ENCODE data around the gene SLC38A10.

GRCh38 chr17:81233316-81233715 is 61.8 kb downstream of the SLC38A10 start:
- TF ChIP-seq CTCF (IDR thresholded peaks at IDR 0.05; ENCODE audit: low read depth, low read length, poor library complexity, severe bottlenecking) (no peak), EZH2phosphoT487 (IDR thresholded peaks at IDR 0.05; ENCODE audit: borderline replicate concordance, low read length) (no peak)
